B cell (primary cell): ENCODE measurements around the gene TNRC6A. TPM values are rescaled to one million over a fixed set of nuclear protein-coding genes. Genes with fewer than 3 reads are reported as not detected.

Source experiments
- ATAC-seq: fragments of 200-7000 bp; cut with Tn5 transposase; one replicate; pipeline ENCODE4 v1.10.0; 2021; ENCODE audit warnings: low read depth, mild to moderate bottlenecking, moderate number of reproducible peaks, moderate library complexity
- CTCF ChIA-PET: fragments of 350-600 bp; sonication (Branson Sonifier 250); formaldehyde crosslinking; loops from one replicate; lab custom pipeline; 2021; ENCODE audit warnings: antibody characterized with exemption, inconsistent platforms; lab: Charles Lee
- POLR2A ChIA-PET: fragments of 350-600 bp; sonication (Branson Sonifier 250); formaldehyde crosslinking; loops from one replicate; lab custom pipeline; 2021; ENCODE audit warnings: antibody characterized with exemption; lab: Charles Lee
- DNase-seq: peaks from one replicate; pipeline ENCODE4 v3.0.0; 2013
- H2AFZ ChIP-seq: 2 replicates; pipeline ENCODE4 v1.6.1; 2012; ENCODE audit warnings: mild to moderate bottlenecking, low read depth, low read length; ENCODE audit not compliant: insufficient read depth, poor library complexity, severe bottlenecking
- H3K27ac ChIP-seq, 2 donors: 1 replicate in 1 of 2; 2 replicates in 1 of 2; pipeline ENCODE4 v1.5.1; 2012 to 2013; ENCODE audit warnings: low read length in 2 of 2, mild to moderate bottlenecking in 2 of 2, moderate library complexity in 1 of 2
- H3K27me3 ChIP-seq, 4 experiments: fragments of 200-600 bp in 1 of 4; sonication (generic) in 1 of 4; replicated peaks in 1 of 4; 1 replicate in 2 of 4; 2 replicates in 2 of 4; pipeline versions ENCODE4 v1.6.1 to v1.7.0; 2013 to 2016; ENCODE audit warnings: low read length in 3 of 4, mild to moderate bottlenecking in 2 of 4, mixed read lengths in 1 of 4, moderate library complexity in 1 of 4; ENCODE audit not compliant: insufficient read depth in 4 of 4, control insufficient read depth in 3 of 4; ENCODE audit errors: control extremely low read depth in 1 of 4
- H3K36me3 ChIP-seq, 2 experiments: replicated peaks in 1 of 2; 1 replicate in 1 of 2; 2 replicates in 1 of 2; pipeline versions ENCODE4 v1.6.1 to v1.7.1; 2013; ENCODE audit warnings: low read length in 1 of 2; ENCODE audit not compliant: insufficient read depth in 2 of 2, control insufficient read depth in 1 of 2; ENCODE audit errors: control extremely low read depth in 1 of 2, extremely low read depth in 1 of 2
- H3K4me1 ChIP-seq, 2 donors: fragments of 200-600 bp in 1 of 2; sonication (generic) in 1 of 2; 1 replicate in 1 of 2; 2 replicates in 1 of 2; pipeline versions ENCODE4 v1.5.1 to v1.6.1; 2013 to 2017; ENCODE audit warnings: low read length in 2 of 2; ENCODE audit not compliant: control insufficient read depth in 2 of 2, insufficient read depth in 2 of 2
- H3K4me2 ChIP-seq: replicated peaks from 2 replicates; pipeline ENCODE3; 2012; ENCODE audit warnings: mild to moderate bottlenecking, low read depth, low read length; ENCODE audit not compliant: poor library complexity, severe bottlenecking
- H3K4me3 ChIP-seq, 5 experiments: fragments of 200-600 bp in 1 of 5; sonication (generic) in 1 of 5; 1 replicate in 3 of 5; 2 replicates in 2 of 5; pipeline versions ENCODE4 v1.5.1 to v1.7.0; 2011 to 2016; ENCODE audit warnings: low read length in 4 of 5, mild to moderate bottlenecking in 4 of 5, low read depth in 2 of 5, control low read depth in 1 of 5, moderate library complexity in 1 of 5; ENCODE audit not compliant: insufficient read depth in 1 of 5; ENCODE audit errors: control extremely low read depth in 1 of 5, extremely low read depth in 1 of 5
- H3K79me2 ChIP-seq: fragments of 200-600 bp; sonication (generic); one replicate; pipeline ENCODE4 v1.6.0; 2016; ENCODE audit warnings: low read length; ENCODE audit not compliant: control insufficient read depth, insufficient read depth
- H3K9ac ChIP-seq: fragments of 200-600 bp; sonication (generic); 2 replicates; pipeline ENCODE4 v1.6.1; 2017; ENCODE audit warnings: mild to moderate bottlenecking, low read length, moderate library complexity
- H3K9me3 ChIP-seq, 3 donors: one replicate each; pipeline versions ENCODE4 v1.6.1 to v1.7.1; 2013; ENCODE audit warnings: low read length in 2 of 3; ENCODE audit not compliant: control insufficient read depth in 2 of 3, insufficient read depth in 1 of 3; ENCODE audit errors: control extremely low read depth in 1 of 3
- H4K20me1 ChIP-seq: 2 replicates; pipeline ENCODE4 v1.6.0; 2012; ENCODE audit warnings: mild to moderate bottlenecking, low read length; ENCODE audit not compliant: insufficient read depth, control insufficient read depth, poor library complexity, severe bottlenecking
- H3K27ac Mint-ChIP-seq: one replicate; pipeline ENCODE4 v1.8.0; 2021; ENCODE audit warnings: mixed read lengths
- H3K27me3 Mint-ChIP-seq: one replicate; pipeline ENCODE4 v1.8.0; 2021; ENCODE audit warnings: mixed read lengths
- H3K4me1 Mint-ChIP-seq: one replicate; pipeline ENCODE4 v1.8.0; 2021; ENCODE audit warnings: mixed read lengths
- H3K4me3 Mint-ChIP-seq: one replicate; pipeline ENCODE4 v1.8.0; 2021; ENCODE audit warnings: mixed read lengths
- H3K9me3 Mint-ChIP-seq: one replicate; pipeline ENCODE4 v1.8.0; 2022; ENCODE audit warnings: mixed read lengths; ENCODE audit not compliant: insufficient read depth
- CTCF ChIP-seq: fragments of 200-600 bp; IDR thresholded peaks from one replicate; pipeline ENCODE4 v1.8.0; 2022; ENCODE audit warnings: antibody characterized with exemption, mild to moderate bottlenecking
- EZH2 ChIP-seq: IDR thresholded peaks from 2 replicates; pipeline ENCODE4 v1.6.1; 2012; ENCODE audit warnings: borderline replicate concordance, low read depth, mild to moderate bottlenecking, moderate library complexity, low read length; ENCODE audit not compliant: insufficient read depth, poor library complexity, severe bottlenecking
- WGBS: methylation state at CpG from one replicate; pipeline ENCODE4 v1.1.5; 2013; ENCODE audit warnings: missing lambda C conversion rate; ENCODE audit not compliant: insufficient coverage; 5-methylcytosine and 5-hydroxymethylcytosine counted together
- intact Hi-C: fragments of 100-400 bp; cut with micrococcal nuclease; formaldehyde crosslinking; loops from one replicate; pipeline ENCODE4 v1.10.0; 2022
- polyA plus RNA-seq: library from polyadenylated mRNA; depleted of rRNA; stranded (reverse); fragments of >200 nt; gene quantifications from 2 replicates; pipeline ENCODE4 v1.2.3, GENCODE V29; 2012
- total RNA-seq, 2 donors: library from RNA; stranded (reverse); fragments of 120-200 nt in 1 of 2; gene quantifications; 1 replicate in 1 of 2; 2 replicates in 1 of 2; pipeline versions ENCODE4 v1.2.3 to v1.2.4, GENCODE V29; 2013 to 2022

The TNRC6A gene
- total and polyA plus RNA-seq, 2 donors (not counting 1 experiment from before 2014, with no cell fraction given), result 79.3 to 104 TPM

- Histone ChIP-seq H3K27me3 (no peaks in the 10 kb centered on the region), H3K27ac (no peak overlapping the region), H3K36me3 (peaks cover 9 to 34% of the 10 kb centered on the region in 2 experiments), H3K9me3 (no peaks in the 10 kb centered on the region), H2AFZ (no peak overlapping the region), H3K4me3 (no peak overlapping the region), H4K20me1 (peaks cover 43% of the 10 kb centered on the region), H3K9ac (no peak overlapping the region), H3K4me2 (no peak overlapping the region), H3K79me2 (peaks cover 46% of the 10 kb centered on the region), H3K4me1 (peaks cover 0 to under 1% of the 10 kb centered on the region in 2 donors)
- H3K27me3 Mint-ChIP-seq, result no peaks in the 10 kb centered on the region
- no peak overlapping the region for H3K4me3 Mint-ChIP-seq
- DNase-seq, result no peak
- TF ChIP-seq EZH2, result no peak
- no peak for TF ChIP-seq CTCF
- intact Hi-C loops, result no loop called here
- 83% methylated on average over 1 of the region's 2 CpGs for WGBS
- no peaks in the 10 kb centered on the region for H3K9me3 Mint-ChIP-seq
- ChIA-PET CTCF (no interaction called here), POLR2A (no interaction called here)
- peaks cover 22% of the 10 kb centered on the region for H3K4me1 Mint-ChIP-seq
- H3K27ac Mint-ChIP-seq, result no peak overlapping the region
- no peak for ATAC-seq
Measured at GRCh38 chr16:24758373-24758772, 28.9 kb downstream of the TNRC6A start.

- ATAC-seq (no peak), DNase-seq (no peak)
- H3K4me3 ChIP-seq, result no peak overlapping the region
- ChIA-PET POLR2A (no interaction called here), CTCF (no interaction called here)
- intact Hi-C loops, result no loop called here
- no peak overlapping the region for H2AFZ ChIP-seq
- no peak overlapping the region for H3K9ac ChIP-seq
- no peaks in the 10 kb centered on the region for H3K27me3 Mint-ChIP-seq
- no peaks in the 10 kb centered on the region for H3K9me3 ChIP-seq
- no peaks in the 10 kb centered on the region for H3K9me3 Mint-ChIP-seq
- peaks cover 10 to 38% of the 10 kb centered on the region in 2 experiments for H3K36me3 ChIP-seq
- no peak overlapping the region for H3K4me3 Mint-ChIP-seq
- TF ChIP-seq EZH2 (no peak), CTCF (no peak)
- H3K4me1 Mint-ChIP-seq, result peaks cover 19% of the 10 kb centered on the region
- no peaks in the 10 kb centered on the region for H3K27me3 ChIP-seq
- 100% methylated on average over 1 of the region's 2 CpGs for WGBS
- peaks cover 44% of the 10 kb centered on the region for H3K79me2 ChIP-seq
- H3K27ac ChIP-seq, result no peak overlapping the region
- peaks cover 38% of the 10 kb centered on the region for H4K20me1 ChIP-seq
- no peak overlapping the region for H3K27ac Mint-ChIP-seq
- H3K4me1 ChIP-seq, result no peaks in the 10 kb centered on the region
- H3K4me2 ChIP-seq, result no peak overlapping the region
Measured at GRCh38 chr16:24759006-24759405, 29.6 kb downstream of the TNRC6A start.
